Measurements from ENCODE around the gene KLK1.

- TF ChIP-seq CTCF (conservative IDR thresholded peaks at IDR 0.05 in 1 of 2, IDR thresholded peaks at IDR 0.05 in 1 of 2; ENCODE audit: low read depth in 1 of 2, low read length in 2 of 2) (no peak), EZH2 (IDR thresholded peaks at IDR 0.05; ENCODE audit: low read length, missing control alignments) (no peak)
Measured at GRCh38 chr19:50850738-50851137, 27.2 kb upstream of the KLK1 start.
